Stimulated activated CD8-positive, alpha-beta memory T cell treated with anti-CD3 and anti-CD28 coated beads, Interleukin-15, amount 100 ng/mL, for 1 hour (primary cell): ENCODE results near the gene MEIOSIN.
"Not testable (repeated sequence)": the region's sequence is repeated elsewhere in the genome, so short reads cannot be mapped to it uniquely, and the experiment has no call there.

Experiments used
- DNase-seq: peaks from one replicate; pipeline ENCODE4 v3.0.0-alpha.2; 2020; ENCODE audit warnings: low read depth

The MEIOSIN gene

GRCh38 chr19:45733160-45733810 is at the start of gene MEIOSIN:
Gene MEIOSIN, plus strand, starts transcription at chr19:45733439. Its CDS starts 1,938 bp downstream, at chr19:45735377.
- DNase-seq = no peak

- DNase-seq = not testable (repeated sequence)
Observed at GRCh38 chr19:45685045-45685444, 48.2 kb upstream of the MEIOSIN start.

GRCh38 chr19:45687599-45687998 is 45.6 kb upstream of the MEIOSIN start:
- DNase-seq = no peak

- DNase-seq = peak; percentile 88
Observed at GRCh38 chr19:45691516-45692186, 41.6 kb upstream of the MEIOSIN start, which contains the start of gene SNRPD2. Gene SNRPD2, minus strand, starts transcription at chr19:45691953. Its CDS starts 65 bp downstream, at chr19:45691888.

- DNase-seq = peak; percentile 91
Observed at GRCh38 chr19:45692187-45693105, 40.8 kb upstream of the MEIOSIN start, which contains the start of gene QPCTL. Gene QPCTL, plus strand, starts transcription at chr19:45692666. Its CDS starts 38 bp downstream, at chr19:45692704.

GRCh38 chr19:45693106-45693788 is 40.0 kb upstream of the MEIOSIN start:
- DNase-seq = peak; percentile 68

GRCh38 chr19:45701676-45702075 is 31.6 kb upstream of the MEIOSIN start:
- DNase-seq = no peak

- DNase-seq = no peak
Observed at GRCh38 chr19:45705115-45705514, 28.1 kb upstream of the MEIOSIN start.

- no peak for DNase-seq
Observed at GRCh38 chr19:45705710-45706415, 27.4 kb upstream of the MEIOSIN start.

- DNase-seq = no peak
Observed at GRCh38 chr19:45710356-45711130, 22.7 kb upstream of the MEIOSIN start.

GRCh38 chr19:45711851-45712698 is 21.2 kb upstream of the MEIOSIN start:
- DNase-seq = no peak

GRCh38 chr19:45712699-45713067 is 20.6 kb upstream of the MEIOSIN start:
- no peak for DNase-seq

- DNase-seq = no peak
Observed at GRCh38 chr19:45713141-45713540, 20.1 kb upstream of the MEIOSIN start.

- DNase-seq = no peak
Observed at GRCh38 chr19:45715139-45715538, 18.1 kb upstream of the MEIOSIN start.

- DNase-seq = no peak
Observed at GRCh38 chr19:45716359-45717130, 16.7 kb upstream of the MEIOSIN start.

GRCh38 chr19:45717131-45717982 is 15.9 kb upstream of the MEIOSIN start:
- peak; percentile 91 for DNase-seq

GRCh38 chr19:45717983-45718650 is 15.1 kb upstream of the MEIOSIN start:
- no peak for DNase-seq
